Measurements from ENCODE around the gene SCLY.

Gene SCLY

GRCh38 chr2:238140040-238140439 lies 79.2 kb downstream of the SCLY start:
- no peak for DNase-seq (ENCODE audit: low read depth, low spot score)

GRCh38 chr2:238140721-238141540 lies 80.1 kb downstream of the SCLY start:
- no peak for DNase-seq (ENCODE audit: low read depth, low spot score)

DNA sequence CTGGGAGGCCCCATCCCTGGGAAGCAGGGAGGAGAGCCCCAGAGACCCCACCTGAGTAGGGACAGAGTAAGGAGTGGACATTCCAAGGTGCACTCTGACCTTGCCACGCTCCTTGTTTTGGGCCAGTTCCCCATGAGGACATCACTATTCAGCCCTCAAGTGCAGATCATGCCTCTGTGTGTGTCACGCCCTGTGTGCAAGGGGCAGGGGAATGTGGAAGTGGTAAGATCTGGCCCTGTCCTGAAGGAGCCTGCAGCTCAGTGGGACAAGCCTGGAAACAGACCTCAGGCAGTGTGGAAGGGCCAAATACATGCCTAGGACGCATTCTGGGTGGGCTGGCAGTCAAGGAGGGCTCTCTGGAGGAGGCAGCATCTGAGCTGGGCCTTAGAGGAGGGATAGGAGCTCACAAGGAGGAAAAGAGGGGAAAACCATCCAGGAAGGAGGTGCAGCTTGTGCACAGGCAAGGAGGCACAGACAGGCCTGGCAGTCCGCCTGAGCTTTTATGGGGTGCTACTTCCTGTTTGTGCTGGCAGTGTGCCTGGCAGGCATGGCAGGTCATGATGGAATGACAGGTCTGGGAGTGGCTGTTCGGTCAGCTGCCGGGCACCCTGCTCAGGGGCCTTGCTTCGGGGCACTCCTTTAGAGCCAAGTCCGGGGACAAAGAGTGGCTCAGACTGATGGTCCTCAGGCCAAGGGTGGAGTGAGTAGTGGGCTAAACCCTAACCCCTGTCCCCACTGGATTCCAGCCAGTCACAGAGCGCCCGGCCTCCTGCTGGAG lies 80.9 kb downstream of the SCLY start:
- no peak for DNase-seq (ENCODE audit: low read depth, low spot score)

GRCh38 chr2:238142382-238143205 lies 81.8 kb downstream of the SCLY start:
- no peak for DNase-seq (ENCODE audit: low read depth, low spot score)

- DNase-seq (ENCODE audit: low read depth, low spot score): no peak
These were observed 82.6 kb downstream of the SCLY start for GRCh38 chr2:238143239-238143951.

DNA sequence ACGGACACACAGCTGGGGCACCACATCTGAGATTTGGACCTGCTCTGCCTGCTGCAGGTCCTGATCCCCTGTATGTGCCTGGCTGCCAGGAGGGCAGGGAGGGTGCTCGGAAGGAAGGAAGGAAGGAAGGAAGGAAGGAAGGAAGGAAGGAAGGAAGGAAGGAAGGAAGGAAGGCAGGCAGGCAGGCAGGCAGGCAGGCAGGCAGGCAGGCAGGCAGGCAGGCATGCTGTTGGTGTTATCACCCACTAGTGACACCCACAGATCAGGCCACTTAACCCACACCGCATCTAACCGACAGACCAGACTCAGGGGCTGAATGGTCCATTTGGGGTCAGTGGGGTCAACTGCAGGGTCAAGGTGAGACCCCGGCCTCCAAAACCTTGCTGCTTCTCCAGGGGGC lies 83.5 kb downstream of the SCLY start:
- no peak for DNase-seq (ENCODE audit: low read depth, low spot score)

DNA sequence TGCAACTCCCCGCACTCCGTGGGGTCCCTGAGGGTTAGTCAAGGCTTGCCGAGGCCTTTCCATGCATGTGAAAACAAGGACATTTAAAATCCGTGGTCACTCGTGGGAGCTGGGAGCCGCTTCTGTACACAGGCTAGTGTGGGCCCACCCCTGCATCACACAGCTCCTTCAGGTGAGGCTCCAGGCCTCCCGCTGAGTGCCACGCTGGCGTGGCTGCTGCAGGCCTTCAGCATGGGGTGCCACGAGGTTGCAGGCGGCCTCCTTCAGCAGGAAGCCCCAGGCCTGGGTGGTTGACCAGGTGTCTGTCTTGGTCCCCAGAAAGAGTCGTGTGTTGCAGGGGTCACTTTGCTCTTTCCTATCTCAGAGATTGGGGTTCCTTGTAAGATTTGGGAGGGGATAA lies 84.2 kb downstream of the SCLY start:
- no peak for DNase-seq (ENCODE audit: low read depth, low spot score)

DNA sequence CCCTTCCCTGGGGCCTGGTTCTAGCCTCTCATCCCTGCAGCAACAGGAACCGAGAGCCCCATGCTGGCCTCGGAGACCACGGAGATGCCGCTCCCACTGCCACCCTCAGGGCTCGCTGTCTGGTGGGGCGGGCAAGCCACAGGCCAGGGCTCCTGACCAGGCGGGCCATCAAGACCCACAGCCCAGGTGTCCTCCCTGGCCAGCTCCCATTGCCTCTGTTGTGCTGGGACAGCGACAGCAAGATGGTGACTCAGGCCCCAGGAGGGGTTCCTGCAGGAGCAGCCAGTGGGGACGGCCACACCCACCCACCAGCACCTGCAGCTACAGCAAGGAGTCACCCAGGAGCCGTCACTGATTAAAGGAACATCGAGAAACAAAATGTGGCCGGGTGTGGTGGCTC lies 85.0 kb downstream of the SCLY start:
- DNase-seq (ENCODE audit: low read depth, low spot score): no peak

DNA sequence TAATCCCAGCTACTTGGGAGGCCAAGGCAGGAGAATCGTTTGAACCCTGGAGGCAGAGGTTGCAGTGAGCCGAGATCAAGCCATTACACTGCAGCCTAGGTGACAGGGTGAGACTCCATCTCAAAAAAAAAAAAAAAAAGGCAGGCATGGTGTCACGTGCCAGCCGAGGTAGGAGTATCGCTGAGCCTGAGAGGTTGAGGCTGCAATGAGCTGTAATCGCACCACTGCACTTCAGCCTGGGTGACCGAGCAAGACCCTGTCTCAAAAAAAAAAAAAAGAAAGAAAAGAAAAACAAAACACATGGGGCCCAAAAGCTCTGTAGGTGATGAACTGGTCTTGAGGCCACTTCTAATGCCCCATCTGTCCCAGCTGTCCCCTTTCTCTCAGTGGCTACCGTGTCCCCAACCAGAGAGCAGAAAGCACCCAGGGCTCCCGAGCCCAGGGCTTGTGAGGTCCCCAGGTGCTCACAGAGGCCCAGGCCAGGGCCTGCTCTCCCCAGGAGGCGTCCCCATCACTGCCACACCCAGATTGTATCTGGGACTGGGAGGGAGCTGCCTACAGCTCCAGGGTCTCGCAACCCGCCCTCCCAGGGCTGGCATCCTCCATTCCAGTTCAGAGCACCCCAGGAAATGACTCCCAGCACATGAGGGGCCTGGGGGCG lies 86.2 kb downstream of the SCLY start:
- no peak for DNase-seq (ENCODE audit: low read depth, low spot score)

DNA sequence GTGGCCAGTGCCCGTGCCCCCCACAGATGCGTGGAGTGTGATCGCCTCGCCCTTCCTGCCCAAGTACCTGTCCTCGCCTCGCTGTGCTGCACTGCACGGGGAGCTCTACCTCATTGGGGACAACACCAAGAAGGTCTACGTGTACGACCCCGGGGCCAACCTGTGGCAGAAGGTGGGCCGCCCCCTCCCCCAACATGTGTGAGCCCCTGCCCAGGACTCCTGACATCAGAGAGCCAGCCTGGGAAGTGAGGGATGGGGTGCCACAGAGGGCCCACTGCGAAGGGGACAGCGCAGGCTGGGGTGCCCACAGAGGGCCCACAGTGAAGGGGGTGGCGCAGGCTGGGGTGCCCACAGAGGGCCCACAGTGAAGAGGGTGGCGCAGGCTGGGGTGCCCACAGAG lies 88.2 kb downstream of the SCLY start:
- no peak for DNase-seq (ENCODE audit: low read depth, low spot score)
